NCI-H345 treated with DMSO at 0.1 percent for 48 hours (cell line): Measurements from ENCODE around the gene FXYD4.
"Not testable (repeated sequence)": the region's sequence is repeated elsewhere in the genome, so short reads cannot be mapped to it uniquely, and the experiment has no call there.

ENCODE experiments used
- DNase-seq: peaks from one replicate; lab custom pipeline; 2025; ENCODE audit not compliant: unreplicated experiment; lab: John Stamatoyannopoulos, UW

Gene FXYD4

GRCh38 chr10:43374194-43374593, 2.8 kb downstream of the FXYD4 start:
- no peak for DNase-seq

GRCh38 chr10:43375401-43376020, 4.1 kb downstream of the FXYD4 start:
- no peak for DNase-seq

- no peak for DNase-seq
Measured at GRCh38 chr10:43376046-43376635, 4.7 kb downstream of the FXYD4 start.

- no peak for DNase-seq
Measured at GRCh38 chr10:43376828-43377423, 5.5 kb downstream of the FXYD4 start.

DNA sequence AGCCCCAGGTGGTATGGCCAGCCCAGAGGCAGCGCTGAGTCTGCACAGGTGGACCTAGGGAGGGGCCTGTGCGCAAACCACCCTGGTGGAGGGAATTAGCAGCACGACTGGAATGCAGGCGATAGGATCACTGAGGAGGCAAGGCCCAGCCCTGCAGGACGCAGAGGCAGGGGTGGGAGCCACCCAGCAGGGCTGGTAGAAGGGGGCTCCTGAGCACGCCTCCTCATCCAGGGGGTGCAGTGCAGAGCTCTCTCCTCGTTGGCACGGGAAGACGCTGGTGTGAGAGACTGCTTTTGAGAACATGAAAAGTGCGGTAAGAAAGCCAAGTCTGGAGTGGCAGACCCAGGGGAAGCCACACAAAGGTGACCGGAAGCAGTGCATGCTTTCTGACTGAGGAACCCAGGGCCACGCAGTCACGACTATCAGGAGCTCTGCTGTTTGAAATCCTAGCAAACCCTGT, 6.0 kb downstream of the FXYD4 start:
- no peak for DNase-seq

DNA sequence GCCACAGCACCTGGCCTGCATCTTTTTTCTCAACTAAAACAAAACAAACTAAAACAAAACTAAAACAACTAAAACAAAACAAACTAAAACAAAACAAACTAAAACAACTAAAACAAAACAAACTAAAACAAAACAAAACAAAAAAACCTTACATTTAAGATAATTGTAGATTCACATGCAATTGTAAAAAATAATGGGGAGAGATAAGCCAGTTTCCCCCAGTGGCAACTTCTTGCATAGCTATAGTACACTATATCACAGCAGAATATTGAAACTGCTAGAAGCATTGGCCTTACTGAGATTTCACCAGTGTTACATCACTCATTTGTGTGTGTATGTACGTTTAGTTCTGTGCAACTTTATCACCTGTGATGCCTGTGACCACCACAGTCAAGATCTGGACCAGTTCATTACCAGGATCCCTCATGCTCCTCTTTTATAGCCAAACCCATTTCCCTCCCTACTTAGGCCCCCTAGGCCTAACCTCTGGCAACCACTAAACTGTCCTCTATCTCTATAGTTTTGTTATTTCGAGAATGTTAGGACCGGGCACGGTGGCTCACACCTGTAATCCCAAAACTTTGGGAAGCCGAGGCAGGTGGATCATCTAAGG, 9.3 kb downstream of the FXYD4 start:
- DNase-seq = no peak

- no peak for DNase-seq
Measured at GRCh38 chr10:43383204-43383971, 12.0 kb downstream of the FXYD4 start.

DNA sequence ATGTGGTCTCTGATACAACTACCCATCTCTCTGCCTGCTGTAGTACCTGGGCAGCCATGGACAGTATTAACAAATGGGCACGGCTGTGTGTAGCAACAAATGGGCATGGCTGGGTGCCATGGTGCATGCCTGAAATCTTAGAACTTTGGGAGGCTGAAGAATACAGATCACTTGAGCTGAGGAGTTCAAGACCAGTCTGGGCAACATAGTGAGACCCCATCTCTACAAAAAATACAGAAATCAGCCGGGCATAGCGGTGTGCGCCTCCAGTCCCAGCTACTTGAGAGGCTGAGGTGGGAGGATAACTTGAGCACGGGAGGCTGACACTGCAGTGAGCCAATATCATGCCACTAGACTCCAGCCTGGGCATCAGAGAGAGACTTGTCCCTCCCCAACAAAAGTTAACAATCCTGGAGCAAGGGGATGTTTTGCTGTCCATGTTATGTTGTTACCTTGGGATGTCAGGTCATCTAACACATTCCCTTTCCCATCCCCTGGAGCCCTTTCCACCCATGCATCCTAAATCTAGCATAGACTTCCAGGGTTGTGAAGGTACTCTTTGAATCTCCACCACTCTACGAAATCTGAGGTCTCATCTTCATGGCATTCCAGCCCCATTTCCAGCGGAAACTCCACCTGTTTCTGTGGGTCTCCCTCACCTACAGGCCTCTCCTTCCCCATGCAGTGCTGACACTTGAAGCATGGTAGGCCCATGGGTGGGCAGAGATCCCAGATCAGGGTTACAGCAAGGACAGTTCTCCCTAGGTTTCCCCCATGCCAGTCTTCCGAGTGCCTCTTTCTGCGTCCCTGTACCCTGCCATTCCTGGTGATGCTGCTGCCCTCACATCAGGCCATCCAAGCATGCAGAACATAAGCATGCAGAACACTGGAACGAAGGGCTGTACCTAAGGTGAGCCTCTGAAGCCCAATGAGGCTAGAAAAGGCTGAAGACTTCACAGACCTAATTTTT, 13.1 kb downstream of the FXYD4 start:
- DNase-seq = no peak

DNA sequence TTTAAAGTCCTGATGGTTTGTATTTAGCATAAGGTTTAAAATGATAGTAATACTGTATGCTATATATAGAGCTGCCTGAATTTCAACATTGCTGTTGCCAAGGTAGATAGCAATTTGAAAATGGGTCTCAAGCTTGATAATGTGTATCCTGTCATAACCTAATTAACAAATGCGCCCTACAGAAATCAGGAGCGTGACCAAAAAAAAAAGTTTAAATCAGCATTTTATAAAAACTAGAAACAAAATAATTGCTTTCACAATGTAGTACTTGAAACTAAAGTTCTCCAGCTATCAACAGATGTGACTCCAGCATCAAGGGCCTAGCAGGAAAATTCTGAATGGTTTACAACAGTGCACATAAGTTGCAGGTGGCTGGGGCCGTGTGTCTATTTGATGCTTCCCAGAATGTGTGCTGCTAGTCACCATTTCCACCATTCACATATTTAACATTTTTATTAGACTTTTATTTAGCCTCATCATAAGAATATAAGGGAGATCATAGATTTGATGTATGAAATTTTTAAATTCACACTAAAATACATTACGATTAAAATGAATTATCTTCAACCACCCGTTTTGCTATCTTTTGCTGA, 14.1 kb downstream of the FXYD4 start:
- no peak for DNase-seq

DNA sequence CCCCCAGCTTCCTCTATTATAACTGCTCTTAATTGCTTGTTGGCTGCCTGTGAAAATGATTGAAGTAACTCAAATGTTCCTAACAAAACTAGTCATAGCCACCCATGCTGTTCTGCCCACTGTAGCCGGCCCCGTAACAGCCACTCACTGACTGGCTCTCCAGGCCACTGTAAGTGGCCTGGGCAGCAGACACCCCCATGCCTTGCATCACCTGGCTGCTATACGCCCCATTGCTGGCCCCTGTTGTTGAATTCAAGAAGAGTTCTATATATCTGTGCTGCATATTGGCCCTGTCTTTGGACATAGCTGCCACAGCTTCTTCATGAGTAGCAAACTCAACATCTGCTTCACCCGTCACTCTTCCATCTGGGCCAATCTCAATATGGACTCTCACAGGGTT, 15.1 kb downstream of the FXYD4 start:
- no peak for DNase-seq

DNA sequence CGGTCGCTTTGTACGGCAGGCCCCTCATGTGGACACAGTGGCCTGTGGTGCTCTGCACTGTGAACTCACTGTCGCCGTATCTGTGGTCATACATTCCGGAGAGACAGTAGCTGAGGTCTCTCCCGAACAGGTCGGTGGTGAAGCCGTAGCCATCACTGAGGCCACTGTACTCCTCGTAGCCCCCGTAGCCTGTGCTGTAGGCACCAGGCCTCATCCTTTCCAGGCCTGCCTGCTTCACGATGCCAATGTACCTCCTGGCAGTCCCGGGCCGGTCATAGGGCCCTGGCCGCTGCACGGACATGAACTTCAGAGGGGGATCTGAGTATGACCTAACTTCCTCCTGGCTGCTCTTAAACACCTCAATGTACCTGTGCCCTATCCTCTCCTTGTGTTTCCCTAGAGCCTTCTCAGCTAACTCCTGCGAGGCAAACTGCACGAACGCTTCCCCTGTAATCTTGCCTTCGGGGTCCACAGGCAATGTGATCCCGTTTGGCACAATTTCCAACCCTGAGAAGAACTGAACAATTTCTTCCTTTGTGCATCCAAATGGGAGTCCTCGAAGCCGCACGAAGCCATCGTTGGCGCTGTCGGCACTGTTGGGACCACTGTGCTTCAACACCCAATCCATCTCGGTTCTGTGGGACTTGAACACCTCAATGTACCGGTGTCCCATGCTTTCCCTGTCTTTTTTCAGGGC, 15.7 kb downstream of the FXYD4 start:
- no peak for DNase-seq

GRCh38 chr10:43387678-43388032, 16.2 kb downstream of the FXYD4 start:
- DNase-seq = no peak

- no peak for DNase-seq
Measured at GRCh38 chr10:43389867-43390266, 18.4 kb downstream of the FXYD4 start.

- DNase-seq = no peak
Measured at GRCh38 chr10:43390333-43390732, 18.9 kb downstream of the FXYD4 start.

DNA sequence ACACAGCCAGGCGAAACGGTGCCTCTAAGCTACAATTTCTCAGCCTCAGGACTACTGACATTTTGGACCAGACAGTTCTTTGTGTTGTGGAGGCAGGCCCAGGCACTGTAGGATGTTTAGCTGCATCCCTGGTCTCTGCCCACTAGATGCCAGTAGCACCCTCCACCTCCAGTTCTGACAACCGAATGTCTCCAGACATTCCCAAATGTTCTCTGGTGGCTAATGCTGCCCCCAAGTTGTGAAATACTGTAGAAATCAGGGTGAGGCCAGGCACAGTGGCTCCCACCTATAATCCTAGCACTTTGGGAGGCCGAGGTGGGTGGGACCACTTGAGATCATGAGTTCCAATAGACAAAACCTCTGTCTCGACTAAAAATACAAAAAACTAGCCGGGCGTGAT, 19.3 kb downstream of the FXYD4 start:
- no peak for DNase-seq

DNA sequence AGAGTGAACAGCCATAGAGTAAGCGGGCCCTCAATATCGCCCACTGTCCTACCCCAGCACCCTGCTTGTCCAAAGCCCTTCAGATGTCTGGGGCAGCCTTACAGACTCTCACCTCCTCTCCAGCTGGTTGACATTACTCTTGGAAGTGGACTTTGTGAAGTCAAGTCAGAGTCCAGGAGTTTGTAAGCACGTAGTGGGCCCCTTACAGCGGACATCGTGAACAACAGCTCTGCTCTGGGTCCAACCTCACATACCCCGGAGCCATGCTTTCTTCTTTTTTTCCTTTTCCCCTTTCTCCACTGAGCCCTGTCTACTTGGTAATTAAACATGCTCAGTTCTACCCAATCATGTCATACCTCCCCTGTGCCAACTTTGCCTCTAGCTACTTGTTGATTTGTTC, 20.1 kb downstream of the FXYD4 start:
- no peak for DNase-seq

DNA sequence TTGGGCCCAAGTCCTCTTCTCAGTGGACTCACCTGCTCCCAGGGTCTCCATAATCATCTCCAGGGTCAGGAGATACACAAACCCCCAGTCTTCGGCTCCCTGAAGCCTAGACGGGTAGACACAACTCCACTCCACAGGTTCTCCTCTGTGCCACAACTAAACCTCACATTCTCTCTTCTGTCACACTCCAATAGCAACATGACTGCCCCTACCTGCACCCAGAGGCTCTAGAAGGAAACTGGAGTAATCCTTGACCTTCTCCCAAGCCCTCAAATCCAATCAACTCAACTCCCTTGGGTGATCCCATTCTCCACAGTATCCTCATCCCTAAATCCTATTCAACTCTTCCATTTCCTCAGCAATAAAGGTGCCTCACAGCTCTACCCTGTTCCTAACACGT, 21.3 kb downstream of the FXYD4 start:
- no peak for DNase-seq

- not testable (repeated sequence) for DNase-seq
Measured at GRCh38 chr10:43393186-43393585, 21.8 kb downstream of the FXYD4 start.

- no peak for DNase-seq
Measured at GRCh38 chr10:43393606-43394360, 22.3 kb downstream of the FXYD4 start.
